Measurements from ENCODE around the gene PGAP2. TPM values are rescaled to one million over a fixed set of nuclear protein-coding genes. Genes with fewer than 3 reads are reported as not detected.

PGAP2 gene
- total and polyA plus RNA-seq, 9 donors = 7.7 to 17.6 (median 13.1) TPM

DNA sequence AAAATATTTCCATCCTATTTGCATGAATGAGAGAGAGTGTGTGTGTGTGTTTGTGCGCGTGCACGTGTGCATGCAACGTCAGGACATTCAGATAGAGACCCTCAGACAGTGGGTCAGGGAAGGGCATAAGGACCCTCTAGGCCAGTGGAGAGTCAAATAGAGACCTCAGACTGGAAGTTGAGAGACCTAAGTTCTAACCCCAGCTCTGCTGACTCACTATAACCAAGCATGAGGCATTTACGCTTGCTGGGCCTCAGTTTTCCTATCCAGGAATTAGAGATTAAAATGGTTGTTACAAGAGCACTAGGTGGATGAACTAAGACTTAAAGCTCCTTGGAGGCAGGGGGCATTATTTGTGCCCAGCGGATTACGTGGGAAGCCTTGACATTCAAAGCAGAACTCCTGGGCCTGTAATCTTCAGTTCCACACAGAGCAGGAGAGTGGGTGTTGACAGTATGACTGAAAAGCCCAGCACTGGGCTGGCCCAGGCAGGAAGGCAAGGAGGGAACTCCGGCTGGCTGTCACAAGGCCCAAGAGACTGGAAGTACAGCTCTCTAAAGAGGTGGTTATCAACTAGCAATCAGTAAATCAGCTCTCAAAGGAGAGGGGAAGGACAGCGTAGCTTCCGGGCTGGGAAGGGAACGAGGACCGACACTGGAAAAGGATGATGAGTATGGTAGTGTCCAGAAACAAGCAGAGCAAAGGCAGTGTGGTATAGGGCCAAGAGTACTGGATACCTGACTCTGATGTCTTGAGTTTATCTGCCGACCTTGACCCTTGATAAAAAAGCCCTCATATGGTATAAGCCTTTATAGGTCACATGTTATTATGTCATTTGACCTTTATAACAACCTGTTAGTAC lies 23.2 kb downstream of the PGAP2 start:
- Histone ChIP-seq H3K27me3 (no peaks in the 10 kb centered on the region), H3K36me3 (no peaks in the 10 kb centered on the region), H3K4me1 (ENCODE audit: insufficient read depth) (peaks cover 8% of the 10 kb centered on the region), H3K4me3 (no peak overlapping the region), H3K9me3 (no peaks in the 10 kb centered on the region), H3K27ac (no peak overlapping the region)
- no peak for DNase-seq
- intact Hi-C loops (cut with DNase I) = no loop called here
- TF ChIP-seq POLR2A (IDR thresholded peaks at IDR 0.05) = no peak
- no peak for TF ChIP-seq EP300 (IDR thresholded peaks at IDR 0.05)
- TF ChIP-seq, protein P1, sequence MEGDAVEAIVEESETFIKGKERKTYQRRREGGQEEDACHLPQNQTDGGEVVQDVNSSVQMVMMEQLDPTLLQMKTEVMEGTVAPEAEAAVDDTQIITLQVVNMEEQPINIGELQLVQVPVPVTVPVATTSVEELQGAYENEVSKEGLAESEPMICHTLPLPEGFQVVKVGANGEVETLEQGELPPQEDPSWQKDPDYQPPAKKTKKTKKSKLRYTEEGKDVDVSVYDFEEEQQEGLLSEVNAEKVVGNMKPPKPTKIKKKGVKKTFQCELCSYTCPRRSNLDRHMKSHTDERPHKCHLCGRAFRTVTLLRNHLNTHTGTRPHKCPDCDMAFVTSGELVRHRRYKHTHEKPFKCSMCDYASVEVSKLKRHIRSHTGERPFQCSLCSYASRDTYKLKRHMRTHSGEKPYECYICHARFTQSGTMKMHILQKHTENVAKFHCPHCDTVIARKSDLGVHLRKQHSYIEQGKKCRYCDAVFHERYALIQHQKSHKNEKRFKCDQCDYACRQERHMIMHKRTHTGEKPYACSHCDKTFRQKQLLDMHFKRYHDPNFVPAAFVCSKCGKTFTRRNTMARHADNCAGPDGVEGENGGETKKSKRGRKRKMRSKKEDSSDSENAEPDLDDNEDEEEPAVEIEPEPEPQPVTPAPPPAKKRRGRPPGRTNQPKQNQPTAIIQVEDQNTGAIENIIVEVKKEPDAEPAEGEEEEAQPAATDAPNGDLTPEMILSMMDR (IDR thresholded peaks at IDR 0.05) = no peak
- 81 to 87% (median 84%) methylated on average over 12 to 13 of the region's 13 CpGs for WGBS, 3 donors

DNA sequence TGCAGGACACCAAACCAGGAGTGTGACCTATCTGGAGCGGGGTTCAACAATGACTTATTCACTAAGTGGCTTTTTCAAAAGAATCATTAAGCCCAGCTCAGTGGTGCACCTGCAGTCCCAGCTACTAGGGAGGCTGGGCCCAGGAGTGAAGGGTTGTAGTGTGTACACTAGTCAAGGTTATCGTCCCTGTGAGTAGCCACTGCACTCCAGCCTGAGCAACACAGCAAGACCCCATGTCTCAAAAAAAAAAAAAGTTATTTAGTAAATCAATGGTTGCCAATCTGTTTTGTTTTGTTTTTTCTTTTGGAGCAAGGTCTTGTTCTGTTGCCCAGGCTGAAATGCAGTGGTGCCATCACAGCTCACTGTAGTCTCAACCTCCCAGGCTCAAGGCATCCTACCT lies 24.5 kb downstream of the PGAP2 start:
- 94 to 100% (median 95%) methylated on average over 2 of the region's 2 CpGs for WGBS, 3 donors
- Histone ChIP-seq H3K9me3 (no peaks in the 10 kb centered on the region), H3K4me3 (no peak overlapping the region), H3K27me3 (no peaks in the 10 kb centered on the region), H3K36me3 (no peaks in the 10 kb centered on the region), H3K27ac (no peak overlapping the region), H3K4me1 (ENCODE audit: insufficient read depth) (peaks cover 14% of the 10 kb centered on the region)
- TF ChIP-seq POLR2A (IDR thresholded peaks at IDR 0.05) (no peak), EP300 (IDR thresholded peaks at IDR 0.05) (no peak)
- TF ChIP-seq, protein P1 (IDR thresholded peaks at IDR 0.05) = no peak
- intact Hi-C loops (cut with DNase I) = no loop called here
- no peak for DNase-seq

DNA sequence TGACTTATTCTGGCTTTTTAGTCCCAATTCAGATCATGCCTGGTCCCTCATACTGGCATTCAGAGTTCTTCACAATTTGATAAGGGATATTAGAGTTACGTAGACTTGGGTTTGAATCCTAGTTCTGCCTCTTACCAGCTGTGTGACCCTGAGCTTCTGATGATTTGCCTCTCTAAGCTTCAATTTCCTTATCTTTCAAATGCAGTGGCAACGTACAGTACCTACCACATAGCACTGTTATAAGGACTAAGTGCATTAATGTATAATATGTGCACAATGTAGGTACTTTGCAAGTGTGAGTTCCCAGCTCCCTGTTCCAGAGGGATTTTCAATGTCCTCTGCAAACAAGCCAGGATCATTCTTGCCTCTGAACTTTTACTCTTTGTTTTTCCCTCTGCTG lies 25.1 kb downstream of the PGAP2 start:
- Histone ChIP-seq H3K27me3 (no peaks in the 10 kb centered on the region), H3K9me3 (no peaks in the 10 kb centered on the region), H3K4me1 (ENCODE audit: insufficient read depth) (peaks cover 14% of the 10 kb centered on the region), H3K4me3 (no peak overlapping the region), H3K27ac (no peak overlapping the region), H3K36me3 (no peaks in the 10 kb centered on the region)
- TF ChIP-seq EP300 (IDR thresholded peaks at IDR 0.05) = no peak
- TF ChIP-seq POLR2A (IDR thresholded peaks at IDR 0.05) = no peak
- TF ChIP-seq, protein P1 (IDR thresholded peaks at IDR 0.05) = no peak
- intact Hi-C loops (cut with DNase I) = no loop called here
- no peak for DNase-seq
- 84 to 86% (median 86%) methylated on average over 2 of the region's 2 CpGs for WGBS, 3 donors

DNA sequence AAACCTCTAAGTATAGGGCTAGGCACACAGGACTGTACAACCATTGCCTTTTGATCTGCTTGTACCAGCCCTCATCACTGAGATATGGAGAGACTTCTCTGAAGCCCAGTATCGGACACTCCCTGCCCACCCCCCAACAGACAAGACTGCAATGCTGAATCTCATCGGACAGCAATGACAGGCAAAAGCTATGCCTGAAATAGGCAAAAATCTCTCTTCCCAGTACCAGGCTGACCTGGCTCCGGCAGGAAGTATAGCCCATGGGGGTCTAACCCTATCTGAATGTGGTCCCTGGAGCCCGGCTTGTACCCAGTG lies 25.9 kb downstream of the PGAP2 start:
- H3K4me3 ChIP-seq = no peak overlapping the region
- DNase-seq = no peak
- intact Hi-C loops (cut with DNase I) = no loop called here
- H3K36me3 ChIP-seq = no peaks in the 10 kb centered on the region
- H3K9me3 ChIP-seq = no peaks in the 10 kb centered on the region
- no peaks in the 10 kb centered on the region for H3K27me3 ChIP-seq
- 69 to 76% (median 72%) methylated on average over 4 of the region's 4 CpGs for WGBS, 3 donors
- H3K27ac ChIP-seq = no peak overlapping the region
- peaks cover 14% of the 10 kb centered on the region for H3K4me1 ChIP-seq (ENCODE audit: insufficient read depth)
- TF ChIP-seq POLR2A (IDR thresholded peaks at IDR 0.05) (no peak), EP300 (IDR thresholded peaks at IDR 0.05) (no peak)
- TF ChIP-seq, protein P1 (IDR thresholded peaks at IDR 0.05) = no peak

Measured in ovary (tissue), 9 donors.